ENCODE measurements around the gene PSD4.
A peak's percentile ranks its signal among the peaks of the same experiment; 100 is the strongest.

PSD4 gene

DNA sequence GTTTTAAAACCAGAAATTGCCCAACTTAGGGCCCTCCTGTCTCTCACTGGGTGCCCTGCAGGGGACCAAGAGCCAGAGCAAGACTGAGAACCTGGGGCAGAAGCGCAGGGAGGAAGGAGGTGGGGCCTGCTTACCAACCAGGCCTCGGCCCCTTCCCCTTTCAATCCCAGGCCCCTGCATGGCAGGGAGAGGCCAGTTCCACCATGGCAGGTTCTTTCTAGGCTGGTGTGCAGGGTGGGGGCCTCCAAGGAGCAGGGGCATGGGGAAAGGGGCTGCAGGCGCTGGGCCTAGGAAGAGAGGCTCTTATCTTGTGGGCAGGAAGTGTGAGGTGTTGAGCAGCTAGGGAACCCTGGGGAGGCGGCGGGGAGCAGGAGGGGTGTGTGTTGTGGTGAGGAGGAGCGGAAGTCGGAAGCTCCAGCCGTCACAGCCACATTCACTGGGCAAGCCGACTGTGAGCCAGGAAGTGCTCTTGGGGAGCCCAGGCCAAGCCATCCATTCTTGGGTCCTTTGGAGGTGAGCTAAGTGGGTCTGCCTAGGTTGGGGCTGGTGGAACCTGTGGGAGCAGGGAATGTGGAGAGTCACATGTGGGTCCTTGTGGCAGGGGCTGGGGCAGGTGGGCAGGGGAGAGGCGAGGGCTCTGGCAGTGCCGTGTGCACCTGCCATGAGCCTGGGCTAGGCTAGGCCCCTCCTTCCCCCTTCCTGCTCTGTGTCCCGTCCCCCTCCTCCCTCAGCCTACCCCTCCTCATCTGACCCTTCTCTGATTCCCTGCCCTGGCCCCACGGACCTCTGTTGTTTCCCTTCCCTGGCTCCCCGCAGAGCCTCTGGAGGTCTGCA is at the start of gene PSD4:
PSD4 (plus strand) TSS at position 430 of the 834 bp plus-strand sequence. CDS start 8,486 bp downstream, outside the sequence.
- peak; percentile 79 for TF ChIP-seq POLR2A (IDR thresholded peaks at IDR 0.05; ENCODE audit: low read length)
- no peak for TF ChIP-seq GATA1 (IDR thresholded peaks at IDR 0.05; ENCODE audit: low read depth, low read length)
- DNase-seq = peak; percentile 74 to 81

- peak; percentile 30 for DNase-seq
- TF ChIP-seq POLR2A (IDR thresholded peaks at IDR 0.05; ENCODE audit: low read length) = peak; percentile 27
- no peak for TF ChIP-seq GATA1 (IDR thresholded peaks at IDR 0.05; ENCODE audit: low read depth, low read length)
Measured at GRCh38 chr2:113124181-113124961, 49.4 kb upstream of the PSD4 start.

DNA sequence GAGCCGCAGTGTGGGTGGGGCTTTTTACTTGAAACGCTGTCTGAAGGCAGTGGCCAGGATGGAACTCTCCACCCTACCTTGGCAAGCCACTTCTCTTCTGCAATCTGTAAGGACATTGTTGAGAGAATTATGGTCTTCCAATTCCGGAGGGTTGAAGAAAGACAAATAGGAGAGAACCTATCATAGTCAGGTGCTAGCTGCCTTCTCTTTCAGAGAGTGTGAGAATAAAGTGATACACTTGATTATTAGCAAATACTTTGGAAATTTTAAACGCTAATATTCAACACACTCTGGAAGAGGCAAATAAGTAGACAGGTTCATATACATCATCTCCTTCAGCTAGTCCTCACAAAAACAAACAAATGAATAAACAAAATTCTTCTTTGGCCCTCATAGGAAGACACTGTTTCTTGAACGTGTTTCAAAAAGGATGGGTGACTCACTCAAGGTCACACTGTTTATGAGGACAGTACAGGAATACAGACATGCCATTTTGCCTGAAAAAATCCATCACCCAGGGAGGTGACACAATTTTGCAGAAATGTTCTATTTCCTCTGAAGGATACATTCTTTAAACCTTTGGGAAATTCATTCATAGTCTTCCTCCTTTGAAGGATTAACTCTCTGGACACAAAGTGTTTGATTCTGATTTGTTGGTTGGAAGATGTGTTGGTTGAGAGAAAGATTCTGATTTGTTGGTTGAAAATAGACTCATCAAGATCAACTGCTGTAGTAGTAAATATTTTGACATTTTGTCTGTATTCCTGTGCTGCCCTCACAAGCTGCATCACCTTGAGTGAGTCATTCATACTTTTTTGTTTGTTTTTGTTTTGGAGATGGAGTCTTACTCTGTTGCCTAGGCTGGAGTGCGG is 48.6 kb upstream of the PSD4 start:
- TF ChIP-seq GATA1 (IDR thresholded peaks at IDR 0.05; ENCODE audit: low read depth, low read length) = no peak
- no peak for TF ChIP-seq POLR2A (IDR thresholded peaks at IDR 0.05; ENCODE audit: low read length)
- DNase-seq = peak in 1 of 2 experiments; percentile 8

GRCh38 chr2:113126845-113127645 is 46.7 kb upstream of the PSD4 start, which contains the start of gene IL1RN:
TSS of gene IL1RN (plus strand) at chr2:113127598. CDS start at chr2:113127625, 27 bp downstream.
- TF ChIP-seq GATA1 (IDR thresholded peaks at IDR 0.05; ENCODE audit: low read depth, low read length) (no peak), POLR2A (IDR thresholded peaks at IDR 0.05; ENCODE audit: low read length) (peak; percentile 6)
- no peak for DNase-seq

- no peak for DNase-seq
- TF ChIP-seq GATA1 (IDR thresholded peaks at IDR 0.05; ENCODE audit: low read depth, low read length) (no peak), POLR2A (IDR thresholded peaks at IDR 0.05; ENCODE audit: low read length) (no peak)
Measured at GRCh38 chr2:113127646-113128570, 45.9 kb upstream of the PSD4 start.

DNA sequence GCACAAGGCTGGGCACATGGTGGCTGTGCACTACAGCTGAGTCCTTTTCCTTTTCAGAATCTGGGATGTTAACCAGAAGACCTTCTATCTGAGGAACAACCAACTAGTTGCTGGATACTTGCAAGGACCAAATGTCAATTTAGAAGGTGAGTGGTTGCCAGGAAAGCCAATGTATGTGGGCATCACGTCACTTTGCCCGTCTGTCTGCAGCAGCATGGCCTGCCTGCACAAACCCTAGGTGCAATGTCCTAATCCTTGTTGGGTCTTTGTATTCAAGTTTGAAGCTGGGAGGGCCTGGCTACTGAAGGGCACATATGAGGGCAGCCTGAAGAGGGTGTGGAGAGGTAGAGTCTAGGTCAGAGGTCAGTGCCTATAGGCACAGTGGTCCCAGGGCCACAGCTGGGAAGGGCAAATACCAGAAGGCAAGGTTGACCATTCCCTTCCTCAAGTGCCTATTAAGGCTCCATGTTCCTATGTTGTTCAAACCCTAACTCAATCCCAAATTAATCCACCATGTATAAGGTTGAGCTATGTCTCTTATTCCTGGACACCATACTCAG is 44.2 kb upstream of the PSD4 start:
- TF ChIP-seq GATA1 (IDR thresholded peaks at IDR 0.05; ENCODE audit: low read depth, low read length) = no peak
- no peak for TF ChIP-seq POLR2A (IDR thresholded peaks at IDR 0.05; ENCODE audit: low read length)
- DNase-seq = no peak

- no peak for DNase-seq
- TF ChIP-seq POLR2A (IDR thresholded peaks at IDR 0.05; ENCODE audit: low read length) (no peak), GATA1 (IDR thresholded peaks at IDR 0.05; ENCODE audit: low read depth, low read length) (no peak)
Measured at GRCh38 chr2:113131352-113132185, 42.2 kb upstream of the PSD4 start.

- DNase-seq = no peak
- TF ChIP-seq GATA1 (IDR thresholded peaks at IDR 0.05; ENCODE audit: low read depth, low read length) = no peak
- TF ChIP-seq POLR2A (IDR thresholded peaks at IDR 0.05; ENCODE audit: low read length) = no peak
Measured at GRCh38 chr2:113132414-113133021, 41.3 kb upstream of the PSD4 start.

- DNase-seq = no peak
- TF ChIP-seq GATA1 (IDR thresholded peaks at IDR 0.05; ENCODE audit: low read depth, low read length) (no peak), POLR2A (IDR thresholded peaks at IDR 0.05; ENCODE audit: low read length) (no peak)
Measured at GRCh38 chr2:113133704-113134598, 39.8 kb upstream of the PSD4 start.
